ENCODE measurements around the gene CLEC17A. TPM values are rescaled to one million over a fixed set of nuclear protein-coding genes. Genes with fewer than 3 reads are reported as not detected.
"Not testable (repeated sequence)": the region's sequence is repeated elsewhere in the genome, so short reads cannot be mapped to it uniquely, and the experiment has no call there.

Gene CLEC17A
- total RNA-seq (2012; rRNA removed): under 0.01 TPM in 1 of 2 replicates, not detected in the other

GRCh38 chr19:14582894-14583340, at the start of gene CLEC17A:
Gene CLEC17A, plus strand, starts transcription at chr19:14583084. Its CDS starts 77 bp downstream, at chr19:14583161.
- no peaks in the 10 kb centered on the region for H3K9me3 ChIP-seq (replicated peaks; ENCODE audit: low read length)
- no peak within 1 kb of the TSS for H3K4me3 ChIP-seq (ENCODE audit: low read length)
- no peaks in the 10 kb centered on the region for H3K4me1 ChIP-seq (ENCODE audit: control insufficient read depth, insufficient read depth, low read length)
- H3K36me3 ChIP-seq (ENCODE audit: insufficient read depth, low read length): no peaks in the 10 kb centered on the region
- H3K9ac ChIP-seq (ENCODE audit: low read depth, low read length): no peak within 1 kb of the TSS
- no peak within 1 kb of the TSS for H3K4me2 ChIP-seq (ENCODE audit: low read length)
- no peaks in the 10 kb centered on the region for H3K27me3 ChIP-seq (ENCODE audit: control insufficient read depth, insufficient read depth, low read length)

DNA sequence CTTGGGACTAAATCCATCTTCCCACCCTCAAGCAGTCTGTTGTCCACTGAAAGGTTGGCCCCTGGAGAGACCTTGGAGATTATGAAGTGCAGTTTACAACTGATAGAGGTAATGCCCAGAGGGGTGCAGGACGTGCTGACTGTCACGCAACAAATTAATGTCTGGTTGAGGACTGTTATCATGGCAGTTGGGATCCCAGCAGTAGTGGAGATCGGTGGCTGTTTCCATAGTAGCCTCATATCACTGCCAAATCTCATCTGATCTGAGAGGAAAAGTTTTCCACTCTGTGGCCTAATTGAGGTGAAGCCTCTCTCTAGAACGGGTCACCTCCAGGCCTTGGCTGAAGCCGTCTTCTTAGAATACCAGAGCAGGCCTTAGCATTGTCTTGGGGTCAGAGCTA, 49.4 kb upstream of the CLEC17A start:
- H3K36me3 ChIP-seq (ENCODE audit: insufficient read depth, low read length): no peaks in the 10 kb centered on the region
- H3K9ac ChIP-seq (ENCODE audit: low read depth, low read length): no peak overlapping the region
- peaks cover 5% of the 10 kb centered on the region for H3K4me1 ChIP-seq (ENCODE audit: control insufficient read depth, insufficient read depth, low read length)
- H3K4me2 ChIP-seq (ENCODE audit: low read length): no peak overlapping the region
- no peaks in the 10 kb centered on the region for H3K27me3 ChIP-seq (ENCODE audit: control insufficient read depth, insufficient read depth, low read length)
- no peak overlapping the region for H3K4me3 ChIP-seq (ENCODE audit: low read length)
- no peaks in the 10 kb centered on the region for H3K9me3 ChIP-seq (replicated peaks; ENCODE audit: low read length)

- no peak overlapping the region for H3K9ac ChIP-seq (ENCODE audit: low read depth, low read length)
- H3K27me3 ChIP-seq (ENCODE audit: control insufficient read depth, insufficient read depth, low read length): no peaks in the 10 kb centered on the region
- H3K9me3 ChIP-seq (replicated peaks; ENCODE audit: low read length): no peaks in the 10 kb centered on the region
- no peaks in the 10 kb centered on the region for H3K36me3 ChIP-seq (ENCODE audit: insufficient read depth, low read length)
- H3K4me1 ChIP-seq (ENCODE audit: control insufficient read depth, insufficient read depth, low read length): no peaks in the 10 kb centered on the region
- no peak overlapping the region for H3K4me2 ChIP-seq (ENCODE audit: low read length)
- H3K4me3 ChIP-seq (ENCODE audit: low read length): no peak overlapping the region
Measured at GRCh38 chr19:14536926-14537692, 45.8 kb upstream of the CLEC17A start.

- Histone ChIP-seq H3K9ac (ENCODE audit: low read depth, low read length) (no peak overlapping the region), H3K36me3 (ENCODE audit: insufficient read depth, low read length) (no peaks in the 10 kb centered on the region), H3K9me3 (replicated peaks; ENCODE audit: low read length) (no peaks in the 10 kb centered on the region), H3K4me1 (ENCODE audit: control insufficient read depth, insufficient read depth, low read length) (peaks cover 14% of the 10 kb centered on the region), H3K4me2 (ENCODE audit: low read length) (no peak overlapping the region), H3K4me3 (ENCODE audit: low read length) (no peak overlapping the region), H3K27me3 (ENCODE audit: control insufficient read depth, insufficient read depth, low read length) (no peaks in the 10 kb centered on the region)
Measured at GRCh38 chr19:14540741-14541525, 42.0 kb upstream of the CLEC17A start.

GRCh38 chr19:14541979-14542378, 40.9 kb upstream of the CLEC17A start:
- H3K36me3 ChIP-seq (ENCODE audit: insufficient read depth, low read length); H3K9ac ChIP-seq (ENCODE audit: low read depth, low read length); H3K4me3 ChIP-seq (ENCODE audit: low read length); H3K4me2 ChIP-seq (ENCODE audit: low read length); H3K9me3 ChIP-seq (replicated peaks; ENCODE audit: low read length); H3K27me3 ChIP-seq (ENCODE audit: control insufficient read depth, insufficient read depth, low read length): not testable (repeated sequence)
- H3K4me1 ChIP-seq (ENCODE audit: control insufficient read depth, insufficient read depth, low read length): peaks cover 15% of the 10 kb centered on the region

GRCh38 chr19:14542711-14543328, 40.1 kb upstream of the CLEC17A start:
- no peak overlapping the region for H3K9ac ChIP-seq (ENCODE audit: low read depth, low read length)
- H3K4me3 ChIP-seq (ENCODE audit: low read length): no peak overlapping the region
- peaks cover 15% of the 10 kb centered on the region for H3K4me1 ChIP-seq (ENCODE audit: control insufficient read depth, insufficient read depth, low read length)
- no peaks in the 10 kb centered on the region for H3K9me3 ChIP-seq (replicated peaks; ENCODE audit: low read length)
- H3K4me2 ChIP-seq (ENCODE audit: low read length): no peak overlapping the region
- H3K27me3 ChIP-seq (ENCODE audit: control insufficient read depth, insufficient read depth, low read length): no peaks in the 10 kb centered on the region
- H3K36me3 ChIP-seq (ENCODE audit: insufficient read depth, low read length): no peaks in the 10 kb centered on the region

DNA sequence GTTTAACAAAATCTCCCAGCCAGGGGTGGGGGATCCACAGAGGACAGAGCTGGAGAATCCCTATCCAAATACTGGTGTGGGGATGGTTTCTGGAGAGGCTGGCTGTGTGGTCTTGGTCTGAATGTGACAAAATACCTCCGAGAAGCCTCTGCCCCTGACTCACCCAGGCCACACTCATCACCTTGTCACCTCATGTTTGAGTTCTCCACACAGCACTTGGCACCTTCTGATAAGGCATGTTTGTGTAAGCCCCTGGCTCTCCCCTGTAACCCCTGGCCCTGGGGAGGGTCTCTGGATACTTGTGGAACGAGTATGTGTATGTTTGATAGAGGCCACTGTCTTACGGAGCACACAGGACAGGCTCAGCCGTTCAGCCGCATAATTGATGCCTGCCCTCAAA, 38.8 kb upstream of the CLEC17A start:
- H3K4me1 ChIP-seq (ENCODE audit: control insufficient read depth, insufficient read depth, low read length): peaks cover 15% of the 10 kb centered on the region

DNA sequence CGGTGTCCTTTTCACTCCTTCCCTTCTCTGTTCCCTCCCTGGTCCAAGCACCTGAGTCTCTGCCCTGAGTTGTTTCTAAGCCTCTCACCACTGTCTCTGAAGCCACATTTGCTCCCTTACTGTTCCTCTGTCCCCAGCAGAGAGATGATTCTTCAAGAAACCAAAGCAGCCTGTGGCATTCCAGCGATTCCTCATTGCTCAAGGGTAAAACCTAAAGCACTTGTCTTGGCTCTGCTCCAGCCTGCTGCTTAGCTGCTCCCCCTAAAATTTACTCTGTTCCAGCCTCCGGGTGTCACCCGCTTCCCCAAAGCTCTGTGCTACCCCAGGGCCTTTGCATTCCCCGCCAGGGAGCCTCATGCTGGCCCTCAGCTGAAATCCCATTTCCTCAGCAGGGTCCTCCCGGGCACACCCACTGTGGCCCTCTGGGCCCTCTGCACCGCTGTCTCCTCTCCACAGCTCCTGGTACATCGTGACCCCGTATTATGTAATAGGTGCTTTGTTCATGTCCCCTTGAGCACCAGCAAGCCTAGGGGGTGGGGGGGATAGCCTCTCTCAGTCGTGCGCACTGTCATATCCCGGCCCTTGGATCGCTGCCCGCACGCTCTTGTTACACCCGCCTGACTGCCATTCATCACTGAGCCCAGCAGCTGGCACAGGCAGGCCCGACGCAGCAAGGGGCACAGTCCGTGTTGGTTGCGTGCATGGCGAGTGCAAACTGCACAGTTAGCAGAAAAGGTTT, 37.7 kb upstream of the CLEC17A start:
- no peaks in the 10 kb centered on the region for H3K9me3 ChIP-seq (replicated peaks; ENCODE audit: low read length)
- H3K4me1 ChIP-seq (ENCODE audit: control insufficient read depth, insufficient read depth, low read length): peaks cover 15% of the 10 kb centered on the region
- H3K4me3 ChIP-seq (ENCODE audit: low read length): peak overlapping the region; percentile 26
- H3K4me2 ChIP-seq (ENCODE audit: low read length): peak overlapping the region; percentile 63
- no peaks in the 10 kb centered on the region for H3K36me3 ChIP-seq (ENCODE audit: insufficient read depth, low read length)
- no peaks in the 10 kb centered on the region for H3K27me3 ChIP-seq (ENCODE audit: control insufficient read depth, insufficient read depth, low read length)
- H3K9ac ChIP-seq (ENCODE audit: low read depth, low read length): no peak overlapping the region

More for the DNA sequence above, 38.8 kb upstream of the CLEC17A start:
- H3K27me3 ChIP-seq (ENCODE audit: control insufficient read depth, insufficient read depth, low read length): no peaks in the 10 kb centered on the region
- H3K4me2 ChIP-seq (ENCODE audit: low read length): no peak overlapping the region
- H3K9me3 ChIP-seq (replicated peaks; ENCODE audit: low read length): no peaks in the 10 kb centered on the region
- no peaks in the 10 kb centered on the region for H3K36me3 ChIP-seq (ENCODE audit: insufficient read depth, low read length)
- no peak overlapping the region for H3K4me3 ChIP-seq (ENCODE audit: low read length)
- H3K9ac ChIP-seq (ENCODE audit: low read depth, low read length): no peak overlapping the region

- Histone ChIP-seq H3K9me3 (replicated peaks; ENCODE audit: low read length) (no peaks in the 10 kb centered on the region), H3K4me2 (ENCODE audit: low read length) (peak overlapping the region; percentile 63), H3K4me1 (ENCODE audit: control insufficient read depth, insufficient read depth, low read length) (peaks cover 15% of the 10 kb centered on the region), H3K9ac (ENCODE audit: low read depth, low read length) (no peak overlapping the region), H3K4me3 (ENCODE audit: low read length) (no peak overlapping the region), H3K27me3 (ENCODE audit: control insufficient read depth, insufficient read depth, low read length) (no peaks in the 10 kb centered on the region), H3K36me3 (ENCODE audit: insufficient read depth, low read length) (no peaks in the 10 kb centered on the region)
Measured at GRCh38 chr19:14545716-14546082, 37.2 kb upstream of the CLEC17A start.

- peaks cover 12% of the 10 kb centered on the region for H3K4me1 ChIP-seq (ENCODE audit: control insufficient read depth, insufficient read depth, low read length)
- H3K4me2 ChIP-seq (ENCODE audit: low read length): no peak overlapping the region
Measured at GRCh38 chr19:14550201-14550754, 32.6 kb upstream of the CLEC17A start.

More at GRCh38 chr19:14550201-14550754, 32.6 kb upstream of the CLEC17A start:
- H3K4me3 ChIP-seq (ENCODE audit: low read length): no peak overlapping the region
- no peak overlapping the region for H3K9ac ChIP-seq (ENCODE audit: low read depth, low read length)
- H3K9me3 ChIP-seq (replicated peaks; ENCODE audit: low read length): no peaks in the 10 kb centered on the region
- H3K27me3 ChIP-seq (ENCODE audit: control insufficient read depth, insufficient read depth, low read length): no peaks in the 10 kb centered on the region
- no peaks in the 10 kb centered on the region for H3K36me3 ChIP-seq (ENCODE audit: insufficient read depth, low read length)

All from skeletal muscle satellite cell (primary cell).